K562 (cell line): ENCODE measurements around the gene ABCG1. TPM values are rescaled to one million over a fixed set of nuclear protein-coding genes. Genes with fewer than 3 reads are reported as not detected.

ENCODE experiments used
- ATAC-seq: fragments of 200-7000 bp; cut with Tn5 transposase; 3 replicates; pipeline ENCODE4 v1.9.1; 2020; ENCODE audit warnings: moderate library complexity
- BruUV-seq: library from RNA; stranded (reverse); fragments of 400-500 nt; replicated peaks from 2 replicates; lab custom pipeline; 2021; lab: Mats Ljungman, UMichigan
- CTCF ChIA-PET: fragments of 300-600 bp; formaldehyde crosslinking; extraction: SDS; loops from one replicate; lab custom pipeline; 2021; ENCODE audit warnings: low intra/inter-chr PET ratio; lab: Yijun Ruan, JAX
- POLR2A ChIA-PET: fragments of 300-600, 350-650 bp; sonication (Branson Sonifier 250); formaldehyde crosslinking; extraction: SDS; loops from one replicate; lab custom pipeline; 2021; ENCODE audit warnings: antibody characterized with exemption, inconsistent platforms; lab: Yijun Ruan, JAX
- DNase-seq, 4 experiments: peaks; one replicate each; pipeline versions ENCODE4 v3.0.0 to v3.0.0-alpha.2; 2011 to 2018; ENCODE audit warnings: low spot score in 3 of 4, mixed read lengths in 3 of 4; ENCODE audit errors: extremely low read depth in 1 of 4
- FAIRE-seq: peaks from 2 replicates; lab custom pipeline; 2011; peaks lifted over from hg19 to GRCh38; lab: Jason Lieb, UNC
- H2AFZ ChIP-seq: 2 replicates; pipeline ENCODE4 v1.6.0; 2011; ENCODE audit warnings: low read depth, low read length, control low read depth, inconsistent platforms
- H3K27ac ChIP-seq: fragments of 200-600 bp; 3 replicates; pipeline ENCODE4 v1.8.0; 2011; ENCODE audit warnings: low read depth, mild to moderate bottlenecking, control low read depth, inconsistent platforms, low read length, moderate library complexity, mixed read lengths; ENCODE audit errors: extremely low read depth
- H3K27me3 ChIP-seq, 2 experiments: fragments of 300-600 bp in 1 of 2; 2 replicates in 1 of 2; 3 replicates in 1 of 2; pipeline versions ENCODE4 v1.6.0 to v1.8.0; 2011; ENCODE audit warnings: inconsistent platforms in 2 of 2, low read length in 2 of 2, mild to moderate bottlenecking in 1 of 2, mixed read lengths in 1 of 2, moderate library complexity in 1 of 2; ENCODE audit not compliant: control insufficient read depth in 2 of 2, insufficient read depth in 2 of 2
- H3K36me3 ChIP-seq: fragments of 300-600 bp; 3 replicates; pipeline ENCODE4 v1.8.0; 2011; ENCODE audit warnings: mild to moderate bottlenecking, low read length, inconsistent platforms; ENCODE audit not compliant: control insufficient read depth, insufficient read depth
- H3K4me1 ChIP-seq, 2 experiments: fragments of 200-600 bp in 1 of 2; replicated peaks in 1 of 2; 2 replicates in 1 of 2; 3 replicates in 1 of 2; pipeline versions ENCODE4 v1.5.1 to v1.8.0; 2011; ENCODE audit warnings: inconsistent platforms in 2 of 2, low read length in 2 of 2, mild to moderate bottlenecking in 1 of 2, mixed read lengths in 1 of 2, moderate library complexity in 1 of 2; ENCODE audit not compliant: control insufficient read depth in 2 of 2, insufficient read depth in 2 of 2
- H3K4me2 ChIP-seq: 2 replicates; pipeline ENCODE4 v1.6.1; 2011; ENCODE audit warnings: low read length, control low read depth, inconsistent platforms, mixed read lengths; ENCODE audit not compliant: insufficient read depth
- H3K4me3 ChIP-seq: fragments of 200-600 bp; sonication (generic), shearing (Covaris generic); 2 replicates; pipeline ENCODE4 v1.5.1; 2016; ENCODE audit warnings: control low read depth, inconsistent platforms
- H3K79me2 ChIP-seq: fragments of 200-600 bp; 3 replicates; pipeline ENCODE4 v1.8.0; 2011; ENCODE audit warnings: low read length, inconsistent platforms; ENCODE audit not compliant: control insufficient read depth, insufficient read depth
- H3K9ac ChIP-seq, 2 experiments: 2 replicates each; pipeline versions ENCODE4 v1.6.0 to v1.6.1; 2011; ENCODE audit warnings: low read depth in 2 of 2, low read length in 2 of 2, control low read depth in 1 of 2, inconsistent platforms in 1 of 2, mild to moderate bottlenecking in 1 of 2, mixed read lengths in 1 of 2; ENCODE audit not compliant: insufficient read depth in 1 of 2
- H3K9me1 ChIP-seq: one replicate; pipeline ENCODE4 v1.6.0; 2011; ENCODE audit warnings: inconsistent platforms, mild to moderate bottlenecking, low read length, moderate library complexity; ENCODE audit not compliant: control insufficient read depth, insufficient read depth
- H3K9me3 ChIP-seq: replicated peaks from 2 replicates; pipeline ENCODE4 v1.5.1; 2011; ENCODE audit warnings: low read depth, low read length, inconsistent platforms; ENCODE audit not compliant: control insufficient read depth, insufficient read depth
- H4K20me1 ChIP-seq: replicated peaks from 2 replicates; pipeline ENCODE4 v1.6.1; 2011; ENCODE audit warnings: low read length, inconsistent platforms, mixed read lengths; ENCODE audit not compliant: control insufficient read depth, insufficient read depth
- KDM5B ChIP-seq: fragments of 200-600 bp; sonication (generic); IDR thresholded peaks from 2 replicates; pipeline ENCODE4 v1.6.1; 2012; ENCODE audit warnings: low read depth, mild to moderate bottlenecking, moderate library complexity, low read length, control low read depth, inconsistent platforms; ENCODE audit not compliant: insufficient replicate concordance
- MCM2 ChIP-seq: fragments of 450-650 bp; IDR thresholded peaks from 2 replicates; pipeline ENCODE4 v1.6.1; 2017; ENCODE audit warnings: low read depth, mild to moderate bottlenecking
- NR2F6 ChIP-seq: fragments of 450-650 bp; formaldehyde crosslinking; IDR thresholded peaks from 2 replicates; pipeline ENCODE4 v1.4.0; 2020; ENCODE audit warnings: mild to moderate bottlenecking
- TEAD4 ChIP-seq, 2 experiments: sonication (generic) in 1 of 2; formaldehyde crosslinking in 1 of 2; IDR thresholded peaks; 2 replicates each; pipeline versions ENCODE4 v1.6.1 to v1.8.0; 2012 to 2022; ENCODE audit warnings: borderline replicate concordance in 1 of 2, inconsistent platforms in 1 of 2, low read length in 1 of 2, mild to moderate bottlenecking in 1 of 2, missing genetic modification reagents in 1 of 2
- ZBTB8A ChIP-seq: fragments of 450-650 bp; IDR thresholded peaks from 2 replicates; pipeline ENCODE4 v1.6.1; 2018; ENCODE audit warnings: mild to moderate bottlenecking, moderate library complexity; ENCODE audit not compliant: partially characterized antibody
- ZFPM2 ChIP-seq: fragments of 250-450 bp; sonication (Bioruptor Pico); IDR thresholded peaks from 2 replicates; pipeline ENCODE4 v1.5.1; 2022; ENCODE audit warnings: mild to moderate bottlenecking
- ZNF444 ChIP-seq: fragments of 250-450 bp; sonication (Bioruptor Pico); IDR thresholded peaks from 2 replicates; pipeline ENCODE4 v1.4.0; 2020; ENCODE audit warnings: mild to moderate bottlenecking, moderate library complexity
- ZNF551 ChIP-seq: fragments of 250-450 bp; sonication (Bioruptor Pico); IDR thresholded peaks from 2 replicates; pipeline ENCODE4 v1.5.0; 2021; ENCODE audit warnings: mild to moderate bottlenecking, moderate library complexity
- ZNF764 ChIP-seq: fragments of 250-450 bp; sonication (Bioruptor Pico); IDR thresholded peaks from 2 replicates; pipeline ENCODE4 v1.4.0; 2020; ENCODE audit warnings: low read depth, mild to moderate bottlenecking, moderate library complexity
- ZNF766 ChIP-seq: fragments of 200-800 bp; sonication (Bioruptor generic); conservative IDR thresholded peaks from 2 replicates; pipeline ENCODE4 v1.6.1; 2016; ENCODE audit warnings: missing genetic modification characterization, missing compliant biosample characterization
- WGBS: fragments of 100-300 bp; shearing (Covaris generic); methylation state at CpG from one replicate; pipeline ENCODE4 v1.1.6; 2016; ENCODE audit warnings: low coverage, mixed read lengths; ENCODE audit not compliant: insufficient coverage; ENCODE audit errors: missing lambda C conversion rate; 5-methylcytosine and 5-hydroxymethylcytosine counted together
- in situ Hi-C: fragments of 300-500 bp; cut with MboI; formaldehyde crosslinking; loops from 4 replicates; pipeline ENCODE4 v1.15.0; 2018; ENCODE audit warnings: inconsistent platforms, mixed read lengths
- intact Hi-C: fragments of 100-400 bp; cut with micrococcal nuclease; formaldehyde crosslinking; loops from 2 replicates; pipeline ENCODE4 v1.14.2; 2022
- polyA plus RNA-seq, 8 experiments: library from polyadenylated mRNA; depleted of rRNA in 4 of 8; stranded (reverse) in 5 of 8; unstranded in 3 of 8; fragments of >200 nt; fragmentation: Nextera tagmentation in 2 of 8; fragmentation: Illumina TruSeq in 1 of 8; extraction: Ambion mirVana in 2 of 8; extraction: Trizol in 1 of 8; gene quantifications; 2 replicates each; pipeline versions ENCODE4 v1.2.1 to v1.2.3, GENCODE V29; 2011 to 2014; ENCODE audit warnings: inconsistent platforms in 1 of 8, missing spikeins in 1 of 8
- total RNA-seq, 7 experiments: library from RNA; depleted of rRNA in 6 of 7; stranded (reverse); fragments of >200 nt in 6 of 7; fragmentation: Illumina TruSeq in 2 of 7; extraction: Trizol in 2 of 7; gene quantifications; 2 replicates each; pipeline versions ENCODE4 v1.2.1 to v1.2.3, GENCODE V29; 2011 to 2021; ENCODE audit warnings: low replicate concordance in 1 of 7
- TF ChIP-seq, protein P1 (sequence below), 2 experiments: IDR thresholded peaks; 2 replicates each; pipeline ENCODE4 v1.6.1; 2011; ENCODE audit warnings: borderline replicate concordance in 1 of 2, control low read depth in 1 of 2, low read depth in 1 of 2, low read length in 1 of 2, mild to moderate bottlenecking in 1 of 2, mixed read lengths in 1 of 2, moderate library complexity in 1 of 2; ENCODE audit not compliant: insufficient read depth in 1 of 2, insufficient read length in 1 of 2, poor library complexity in 1 of 2, severe bottlenecking in 1 of 2; ENCODE audit errors: extremely low read depth in 1 of 2
- TF ChIP-seq, protein P2 (sequence below): fragments of 250-450 bp; sonication (Bioruptor Pico); IDR thresholded peaks from 2 replicates; pipeline ENCODE4 v1.4.0; 2020; ENCODE audit warnings: mild to moderate bottlenecking

The ABCG1 gene
- total and polyA plus RNA-seq, 9 of the 15 experiments (the other 6 are each of a cell fraction or from before 2014, with no cell fraction given), result 0.04 to 0.09 TPM; not detected in 7

DNA sequence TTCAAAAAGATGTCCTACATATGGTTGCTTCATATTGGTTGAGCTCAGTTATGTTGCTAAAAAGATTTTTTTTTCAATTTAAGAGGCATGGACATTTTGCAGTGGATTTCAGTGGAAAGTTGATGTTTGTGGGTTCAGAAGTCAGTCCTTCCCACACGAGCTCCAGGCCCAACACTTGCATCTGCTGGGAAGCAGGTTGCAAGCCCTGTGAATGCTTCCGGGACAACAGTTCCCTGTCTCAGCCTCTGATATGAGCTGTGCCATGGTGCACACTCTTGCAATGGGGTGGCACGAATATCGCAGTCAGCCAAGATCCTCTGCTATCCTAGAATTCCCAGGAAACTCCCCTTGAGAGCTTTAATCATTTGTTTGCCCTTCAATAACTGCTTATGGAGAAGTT is 30.3 kb upstream of the ABCG1 start:
- H3K4me3 ChIP-seq, result no peak overlapping the region
- TF ChIP-seq ZBTB8A, result no peak
- no peak for TF ChIP-seq TEAD4 (IDR thresholded peaks at IDR 0.05; ENCODE audit: low read length)
- TF ChIP-seq TEAD4 (CRISPR knock-in tag; IDR thresholded peaks at IDR 0.05; ENCODE audit: borderline replicate concordance), result no peak
- no peak for TF ChIP-seq ZNF444 (CRISPR knock-in tag)
- TF ChIP-seq ZNF764 (CRISPR knock-in tag), result no peak
- TF ChIP-seq, protein P1, sequence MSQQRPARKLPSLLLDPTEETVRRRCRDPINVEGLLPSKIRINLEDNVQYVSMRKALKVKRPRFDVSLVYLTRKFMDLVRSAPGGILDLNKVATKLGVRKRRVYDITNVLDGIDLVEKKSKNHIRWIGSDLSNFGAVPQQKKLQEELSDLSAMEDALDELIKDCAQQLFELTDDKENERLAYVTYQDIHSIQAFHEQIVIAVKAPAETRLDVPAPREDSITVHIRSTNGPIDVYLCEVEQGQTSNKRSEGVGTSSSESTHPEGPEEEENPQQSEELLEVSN (IDR thresholded peaks at IDR 0.05; ENCODE audit: borderline replicate concordance in 1 of 2, extremely low read depth in 1 of 2, insufficient read depth in 1 of 2, insufficient read length in 1 of 2, low read depth in 1 of 2, low read length in 1 of 2, poor library complexity in 1 of 2, severe bottlenecking in 1 of 2), result no peak
- TF ChIP-seq ZNF766 (CRISPR knock-in tag), result no peak
- no peak for TF ChIP-seq ZNF551
- TF ChIP-seq, protein P2, sequence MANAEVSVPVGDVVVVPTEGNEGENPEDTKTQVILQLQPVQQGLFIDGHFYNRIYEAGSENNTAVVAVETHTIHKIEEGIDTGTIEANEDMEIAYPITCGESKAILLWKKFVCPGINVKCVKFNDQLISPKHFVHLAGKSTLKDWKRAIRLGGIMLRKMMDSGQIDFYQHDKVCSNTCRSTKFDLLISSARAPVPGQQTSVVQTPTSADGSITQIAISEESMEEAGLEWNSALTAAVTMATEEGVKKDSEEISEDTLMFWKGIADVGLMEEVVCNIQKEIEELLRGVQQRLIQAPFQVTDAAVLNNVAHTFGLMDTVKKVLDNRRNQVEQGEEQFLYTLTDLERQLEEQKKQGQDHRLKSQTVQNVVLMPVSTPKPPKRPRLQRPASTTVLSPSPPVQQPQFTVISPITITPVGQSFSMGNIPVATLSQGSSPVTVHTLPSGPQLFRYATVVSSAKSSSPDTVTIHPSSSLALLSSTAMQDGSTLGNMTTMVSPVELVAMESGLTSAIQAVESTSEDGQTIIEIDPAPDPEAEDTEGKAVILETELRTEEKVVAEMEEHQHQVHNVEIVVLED (CRISPR knock-in tag), result no peak
- no peak for TF ChIP-seq KDM5B
- TF ChIP-seq ZFPM2 (CRISPR knock-in tag), result no peak
- no peak for TF ChIP-seq NR2F6 (CRISPR knock-in tag)
- TF ChIP-seq MCM2, result no peak
- DNase-seq (no peak), FAIRE-seq (no peak), ATAC-seq (no peak)
- in situ Hi-C loops, result no loop called here
- WGBS, result 5% methylated on average over 4 of the region's 4 CpGs
- H4K20me1 ChIP-seq, result no peaks in the 10 kb centered on the region
- BruUV-seq, result no TSS peak
- H3K4me1 ChIP-seq, result no peaks in the 10 kb centered on the region
- H3K27ac ChIP-seq, result no peak overlapping the region
- H3K79me2 ChIP-seq, result no peaks in the 10 kb centered on the region
- no peak overlapping the region for H2AFZ ChIP-seq
- no peaks in the 10 kb centered on the region for H3K36me3 ChIP-seq
- no peak overlapping the region for H3K4me2 ChIP-seq
- no peaks in the 10 kb centered on the region for H3K9me1 ChIP-seq
- CTCF ChIA-PET, result no interaction called here
- intact Hi-C loops, result no loop called here
- no peak overlapping the region for H3K9ac ChIP-seq
- no peaks in the 10 kb centered on the region for H3K9me3 ChIP-seq
- POLR2A ChIA-PET, result interaction anchor here (0.6 kb wide), 1 partner anchor 426 kb away, joined by 3 read pairs; no protein-coding TSS in a partner anchor
- peaks cover 25 to 40% of the 10 kb centered on the region in 2 experiments; a peak in 4 of 5 replicates for H3K27me3 ChIP-seq
